Central memory CD8-positive, alpha-beta T cell (primary cell): ENCODE data around the gene TBC1D22A.
"Not testable (repeated sequence)": the region's sequence is repeated elsewhere in the genome, so short reads cannot be mapped to it uniquely, and the experiment has no call there.

Experiments used
- ATAC-seq: fragments of 150-1000 bp; cut with Tn5 transposase; replicated peaks from 2 replicates; pipeline ENCODE4 v1.10.0; 2022; ENCODE audit warnings: mild to moderate bottlenecking, moderate FRiP score, moderate number of reproducible peaks; ENCODE audit not compliant: poor library complexity, severe bottlenecking; ENCODE audit errors: extremely low read depth
- DNase-seq, 2 donors: peaks; one replicate each; pipeline ENCODE4 v3.0.0; 2021; ENCODE audit warnings: low spot score in 2 of 2
- H3K27ac Mint-ChIP-seq: one replicate; pipeline ENCODE4 v1.8.0; 2022; ENCODE audit warnings: low read depth, mild to moderate bottlenecking, moderate library complexity, mixed read lengths
- H3K27me3 Mint-ChIP-seq: one replicate; pipeline ENCODE4 v1.8.0; 2022; ENCODE audit warnings: mixed read lengths
- H3K36me3 Mint-ChIP-seq: one replicate; pipeline ENCODE4 v1.8.0; 2022; ENCODE audit warnings: mild to moderate bottlenecking, moderate library complexity, mixed read lengths; ENCODE audit not compliant: insufficient read depth
- H3K4me1 Mint-ChIP-seq: one replicate; pipeline ENCODE4 v1.8.0; 2022; ENCODE audit warnings: mixed read lengths
- H3K4me3 Mint-ChIP-seq: one replicate; pipeline ENCODE4 v1.8.0; 2022; ENCODE audit warnings: mild to moderate bottlenecking, moderate library complexity, mixed read lengths
- H3K9me3 Mint-ChIP-seq: one replicate; pipeline ENCODE4 v1.8.0; 2022; ENCODE audit warnings: mixed read lengths

TBC1D22A gene

GRCh38 chr22:46971764-46972125 lies 209.3 kb downstream of the TBC1D22A start:
- Mint-ChIP-seq H3K36me3 (peaks cover 8% of the 10 kb centered on the region), H3K27ac (peak overlapping the region; percentile 32), H3K9me3 (no peaks in the 10 kb centered on the region), H3K27me3 (no peaks in the 10 kb centered on the region), H3K4me1 (peaks cover 32% of the 10 kb centered on the region), H3K4me3 (no peak overlapping the region)
- no peak for ATAC-seq
- DNase-seq, result no peak

- H3K4me3 Mint-ChIP-seq, result no peak overlapping the region
- no peaks in the 10 kb centered on the region for H3K9me3 Mint-ChIP-seq
- ATAC-seq (no peak), DNase-seq (no peak)
- H3K27me3 Mint-ChIP-seq, result no peaks in the 10 kb centered on the region
- H3K36me3 Mint-ChIP-seq, result peaks cover 9% of the 10 kb centered on the region
- no peak overlapping the region for H3K27ac Mint-ChIP-seq
- H3K4me1 Mint-ChIP-seq, result peaks cover 30% of the 10 kb centered on the region
Observed at GRCh38 chr22:46972256-46972655, 209.8 kb downstream of the TBC1D22A start.

DNA sequence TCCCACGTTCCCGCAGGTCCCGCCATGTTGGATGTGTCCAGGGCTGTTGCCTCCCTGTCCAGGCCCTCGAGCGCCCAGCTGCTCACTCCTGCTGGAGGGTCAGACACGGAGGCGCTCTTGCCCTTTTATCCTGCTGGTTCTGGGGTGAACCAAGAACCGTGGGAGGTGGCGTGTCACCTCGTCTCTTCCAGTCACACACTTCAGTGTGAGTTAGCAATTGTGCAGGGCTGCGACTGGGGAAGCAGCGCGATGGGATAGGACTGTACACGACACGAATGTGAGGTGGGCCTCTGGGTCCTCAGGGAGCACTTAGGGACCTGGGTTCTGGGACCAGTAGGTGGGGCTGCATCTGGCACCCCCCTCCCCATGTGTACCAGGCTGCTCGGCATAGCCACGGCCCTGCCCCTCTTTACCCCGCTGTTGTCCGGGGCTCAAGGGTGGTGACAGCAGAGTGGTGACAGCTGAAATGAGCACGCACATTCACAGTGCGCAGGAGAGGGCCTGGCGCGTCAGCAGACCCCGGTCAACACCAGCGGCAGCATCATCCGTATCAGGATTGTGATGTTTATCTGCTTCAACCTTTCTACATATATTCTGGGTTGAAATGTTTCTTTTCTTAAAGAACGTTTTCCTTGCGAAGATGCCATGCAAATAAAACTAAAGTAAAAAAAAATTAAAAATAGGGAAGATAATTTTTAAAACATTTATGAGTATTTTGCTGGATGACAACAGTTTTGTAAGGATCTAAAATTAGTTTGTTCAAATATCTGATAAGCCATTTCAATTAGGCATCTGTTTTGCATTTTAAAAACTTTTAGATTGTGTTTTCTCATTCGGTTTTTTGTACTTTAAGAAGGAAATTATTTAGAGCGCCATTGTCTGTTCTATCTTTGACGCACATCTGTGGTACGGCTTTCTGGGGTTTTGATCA lies 210.7 kb downstream of the TBC1D22A start:
- ATAC-seq (no peak), DNase-seq (no peak)
- no peak overlapping the region for H3K4me3 Mint-ChIP-seq
- no peak overlapping the region for H3K27ac Mint-ChIP-seq
- no peaks in the 10 kb centered on the region for H3K9me3 Mint-ChIP-seq
- H3K4me1 Mint-ChIP-seq, result peaks cover 25% of the 10 kb centered on the region
- peaks cover 12% of the 10 kb centered on the region for H3K36me3 Mint-ChIP-seq
- no peaks in the 10 kb centered on the region for H3K27me3 Mint-ChIP-seq

DNA sequence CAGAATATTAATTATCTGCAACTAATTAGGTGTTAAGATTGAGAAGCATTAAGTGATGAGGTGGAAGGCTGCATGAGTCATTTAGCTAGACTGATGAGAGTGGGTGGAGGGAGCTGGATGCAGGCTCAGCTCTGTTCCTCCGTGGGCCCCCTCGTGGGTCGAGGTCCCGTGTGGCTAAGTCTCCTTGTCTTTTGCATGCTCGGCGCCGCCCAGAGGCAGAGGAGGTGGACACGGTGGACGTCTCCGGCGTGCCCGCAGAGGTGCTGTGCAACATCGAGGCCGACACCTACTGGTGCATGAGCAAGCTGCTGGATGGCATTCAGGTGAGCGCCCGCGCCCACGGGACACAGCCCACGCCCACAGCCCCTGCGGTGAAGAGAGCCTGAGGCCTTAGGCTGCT lies 211.6 kb downstream of the TBC1D22A start:
- Mint-ChIP-seq H3K4me3 (no peak overlapping the region), H3K4me1 (peaks cover 19% of the 10 kb centered on the region), H3K9me3 (no peaks in the 10 kb centered on the region), H3K27ac (no peak overlapping the region), H3K27me3 (no peaks in the 10 kb centered on the region), H3K36me3 (peaks cover 14% of the 10 kb centered on the region)
- DNase-seq, result no peak
- ATAC-seq, result no peak

GRCh38 chr22:46974631-46975585 lies 212.5 kb downstream of the TBC1D22A start:
- Mint-ChIP-seq H3K9me3 (no peaks in the 10 kb centered on the region), H3K36me3 (peaks cover 15% of the 10 kb centered on the region), H3K27ac (no peak overlapping the region)

DNA sequence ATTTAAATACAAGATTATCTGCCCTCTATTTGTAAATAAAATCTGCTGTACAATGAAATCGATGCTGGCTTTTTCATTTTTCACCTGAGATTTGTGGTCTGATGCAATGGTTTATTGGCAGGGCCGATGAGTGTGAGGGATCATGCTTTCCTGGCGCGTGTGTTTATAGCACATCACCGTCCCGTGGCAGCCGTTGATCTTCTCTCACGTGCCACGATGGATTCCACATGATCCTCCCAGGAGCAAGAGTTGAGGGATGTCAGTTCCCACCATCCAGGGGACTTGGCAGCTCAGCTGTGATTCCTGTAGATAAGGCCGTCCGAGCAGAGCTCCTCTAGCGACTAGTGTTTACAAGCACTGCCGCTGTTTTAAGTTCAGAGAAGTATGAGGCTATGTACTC lies 213.7 kb downstream of the TBC1D22A start:
- H3K27me3 Mint-ChIP-seq, result no peaks in the 10 kb centered on the region
- H3K9me3 Mint-ChIP-seq, result no peaks in the 10 kb centered on the region
- ATAC-seq (no peak), DNase-seq (no peak)
- H3K36me3 Mint-ChIP-seq, result peaks cover 15% of the 10 kb centered on the region
- peaks cover 12% of the 10 kb centered on the region for H3K4me1 Mint-ChIP-seq
- no peak overlapping the region for H3K27ac Mint-ChIP-seq
- H3K4me3 Mint-ChIP-seq, result no peak overlapping the region

More at GRCh38 chr22:46974631-46975585, 212.5 kb downstream of the TBC1D22A start:
- DNase-seq, result no peak
- Mint-ChIP-seq H3K4me3 (no peak overlapping the region), H3K27me3 (no peaks in the 10 kb centered on the region), H3K4me1 (peaks cover 11% of the 10 kb centered on the region)
- no peak for ATAC-seq

- Mint-ChIP-seq H3K4me1 (peaks cover 16% of the 10 kb centered on the region), H3K27ac (no peak overlapping the region), H3K9me3 (no peaks in the 10 kb centered on the region), H3K36me3 (peaks cover 15% of the 10 kb centered on the region), H3K4me3 (no peak overlapping the region), H3K27me3 (no peaks in the 10 kb centered on the region)
- DNase-seq, result no peak
- no peak for ATAC-seq
Observed at GRCh38 chr22:46976598-46976997, 214.1 kb downstream of the TBC1D22A start.

DNA sequence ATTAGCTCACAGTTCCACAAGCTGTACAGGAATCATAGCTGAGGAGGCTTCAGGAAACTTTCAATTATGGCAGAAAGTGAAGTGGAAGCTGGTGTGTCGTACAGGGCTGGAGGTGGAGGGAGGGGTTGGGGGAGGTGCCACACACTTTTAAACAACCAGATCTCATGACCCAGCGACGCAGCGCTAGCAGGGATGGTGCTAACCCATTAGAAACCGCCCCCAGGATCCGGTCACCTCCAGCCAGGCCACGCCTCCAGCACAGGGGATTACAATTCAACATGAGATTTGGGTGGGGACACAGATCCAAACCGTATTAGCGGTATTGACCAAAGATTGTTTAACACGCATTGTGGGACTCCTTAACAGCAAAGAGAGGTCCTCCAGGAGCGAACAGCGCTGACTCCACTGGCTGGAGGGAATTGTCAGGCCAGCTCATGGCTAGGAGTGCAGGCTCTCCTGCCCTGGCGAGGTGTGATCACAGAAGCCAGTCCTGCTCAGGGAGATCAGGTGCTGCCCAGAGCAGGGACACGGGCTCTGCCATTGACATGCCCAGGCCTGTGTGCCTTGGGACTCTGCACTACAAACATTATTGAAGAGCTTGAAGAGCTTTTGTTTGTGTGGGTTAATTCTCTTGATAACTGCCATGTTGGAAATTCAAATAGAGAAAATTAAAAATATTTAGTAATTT lies 215.3 kb downstream of the TBC1D22A start:
- H3K27ac Mint-ChIP-seq, result no peak overlapping the region
- no peak overlapping the region for H3K4me3 Mint-ChIP-seq
- H3K36me3 Mint-ChIP-seq, result peaks cover 14% of the 10 kb centered on the region
- no peak for DNase-seq
- no peak for ATAC-seq
- H3K4me1 Mint-ChIP-seq, result peaks cover 26% of the 10 kb centered on the region
- no peaks in the 10 kb centered on the region for H3K9me3 Mint-ChIP-seq
- no peaks in the 10 kb centered on the region for H3K27me3 Mint-ChIP-seq

- H3K27ac Mint-ChIP-seq, H3K4me3 Mint-ChIP-seq, DNase-seq, ATAC-seq, H3K9me3 Mint-ChIP-seq, H3K27me3 Mint-ChIP-seq: not testable (repeated sequence)
- Mint-ChIP-seq H3K4me1 (peaks cover 34% of the 10 kb centered on the region), H3K36me3 (peaks cover 15% of the 10 kb centered on the region)
Observed at GRCh38 chr22:46978668-46979067, 216.2 kb downstream of the TBC1D22A start.

- peaks cover 34% of the 10 kb centered on the region for H3K4me1 Mint-ChIP-seq
- H3K4me3 Mint-ChIP-seq, result no peak overlapping the region
- H3K27me3 Mint-ChIP-seq, result no peaks in the 10 kb centered on the region
- no peak for ATAC-seq
- no peak overlapping the region for H3K27ac Mint-ChIP-seq
- DNase-seq, result no peak
- no peaks in the 10 kb centered on the region for H3K9me3 Mint-ChIP-seq
- H3K36me3 Mint-ChIP-seq, result peaks cover 15% of the 10 kb centered on the region
Observed at GRCh38 chr22:46979506-46979905, 217.1 kb downstream of the TBC1D22A start.

- ATAC-seq (no peak), DNase-seq (no peak)
- Mint-ChIP-seq H3K27me3 (no peaks in the 10 kb centered on the region), H3K27ac (no peak overlapping the region), H3K4me1 (peaks cover 34% of the 10 kb centered on the region), H3K9me3 (no peaks in the 10 kb centered on the region), H3K4me3 (no peak overlapping the region), H3K36me3 (peaks cover 15% of the 10 kb centered on the region)
Observed at GRCh38 chr22:46980392-46980791, 217.9 kb downstream of the TBC1D22A start.

GRCh38 chr22:46982635-46983034 lies 220.2 kb downstream of the TBC1D22A start:
- Mint-ChIP-seq H3K27ac (no peak overlapping the region), H3K27me3 (no peaks in the 10 kb centered on the region), H3K4me3 (no peak overlapping the region), H3K9me3 (no peaks in the 10 kb centered on the region), H3K36me3 (peaks cover 12% of the 10 kb centered on the region), H3K4me1 (peaks cover 30% of the 10 kb centered on the region)
- no peak for DNase-seq
- no peak for ATAC-seq
